ENCODE measurements around the gene BPGM.
A peak's percentile ranks its signal among the peaks of the same experiment; 100 is the strongest.

The BPGM gene

GRCh38 chr7:134703241-134703594 is 56.6 kb downstream of the BPGM start:
- H4K91ac ChIP-seq (ENCODE audit: low read depth, low read length, poor library complexity): no peak overlapping the region

GRCh38 chr7:134703782-134704181 is 57.1 kb downstream of the BPGM start:
- Histone ChIP-seq H2BK120ac (ENCODE audit: low read depth, low read length) (no peak overlapping the region), H3K4ac (ENCODE audit: low read length) (no peak overlapping the region), H3K79me1 (ENCODE audit: low read depth, low read length) (no peaks in the 10 kb centered on the region), H3K9me3 (replicated peaks in 1 of 2; ENCODE audit: control insufficient read depth in 2 of 2, insufficient read depth in 1 of 2, low read depth in 1 of 2, low read length in 2 of 2) (no peaks in the 10 kb centered on the region), H2BK15ac (ENCODE audit: low read length) (no peak overlapping the region), H4K8ac (ENCODE audit: low read depth, low read length) (no peak overlapping the region), H2AFZ (ENCODE audit: low read length) (peak overlapping the region; percentile 65), H3K14ac (ENCODE audit: low read length) (no peak overlapping the region), H2BK12ac (ENCODE audit: low read length) (no peak overlapping the region), H3K27ac (replicated peaks; ENCODE audit: low read length) (no peak overlapping the region), H4K91ac (ENCODE audit: low read depth, low read length, poor library complexity) (no peak overlapping the region), H2BK5ac (ENCODE audit: low read length) (no peak overlapping the region), H3K4me1 (ENCODE audit: control insufficient read depth in 2 of 2, insufficient read depth in 1 of 2, low read depth in 1 of 2, low read length in 2 of 2) (peaks cover 13 to 21% of the 10 kb centered on the region in 2 donors), H3K36me3 (replicated peaks in 1 of 2; ENCODE audit: control insufficient read depth in 2 of 2, insufficient read depth in 2 of 2, low read length in 2 of 2) (no peaks in the 10 kb centered on the region), H3K9ac (ENCODE audit: low read depth, low read length, poor library complexity) (no peak overlapping the region), H2AK5ac (ENCODE audit: low read depth, low read length) (no peak overlapping the region), H3K18ac (ENCODE audit: low read length) (no peak overlapping the region), H3K23ac (ENCODE audit: low read depth, low read length, poor library complexity) (no peak overlapping the region), H3K4me3 (ENCODE audit: low read length in 2 of 2) (peak overlapping the region in 1 of 2 donors; percentile 28), H3K27me3 (ENCODE audit: control insufficient read depth in 3 of 3, insufficient read depth in 3 of 3, low read depth in 1 of 3, low read length in 3 of 3) (peaks cover 0 to 46% (median 0%) of the 10 kb centered on the region in 3 experiments), H3K4me2 (ENCODE audit: insufficient read depth, low read length, poor library complexity, severe bottlenecking) (no peak overlapping the region)
- DNase-seq (ENCODE audit: low spot score): no peak
- no CpG with 5 or more reads among the region's 6 CpGs for WGBS, 2 donors (ENCODE audit: extremely low coverage in 2 of 2, insufficient read length in 2 of 2, insufficient replicate concordance in 1 of 2)

More at GRCh38 chr7:134703241-134703594, 56.6 kb downstream of the BPGM start:
- H2AK5ac ChIP-seq (ENCODE audit: low read depth, low read length): no peak overlapping the region
- no peak overlapping the region for H4K8ac ChIP-seq (ENCODE audit: low read depth, low read length)
- no peak overlapping the region for H3K4ac ChIP-seq (ENCODE audit: low read length)
- no peak overlapping the region for H3K27ac ChIP-seq (replicated peaks; ENCODE audit: low read length)
- no CpG with 5 or more reads among the region's 2 CpGs for WGBS, 2 donors (ENCODE audit: extremely low coverage in 2 of 2, insufficient read length in 2 of 2, insufficient replicate concordance in 1 of 2)
- no peak overlapping the region for H3K4me2 ChIP-seq (ENCODE audit: insufficient read depth, low read length, poor library complexity, severe bottlenecking)
- no peak for DNase-seq (ENCODE audit: low spot score)
- H3K4me3 ChIP-seq (ENCODE audit: low read length in 2 of 2): no peak overlapping the region
- H3K18ac ChIP-seq (ENCODE audit: low read length): no peak overlapping the region
- peaks cover 13 to 21% of the 10 kb centered on the region in 2 donors for H3K4me1 ChIP-seq (ENCODE audit: control insufficient read depth in 2 of 2, insufficient read depth in 1 of 2, low read depth in 1 of 2, low read length in 2 of 2)
- H3K14ac ChIP-seq (ENCODE audit: low read length): no peak overlapping the region
- H3K23ac ChIP-seq (ENCODE audit: low read depth, low read length, poor library complexity): no peak overlapping the region
- H3K9me3 ChIP-seq (replicated peaks in 1 of 2; ENCODE audit: control insufficient read depth in 2 of 2, insufficient read depth in 1 of 2, low read depth in 1 of 2, low read length in 2 of 2): no peaks in the 10 kb centered on the region
- peaks cover 0 to 46% (median 0%) of the 10 kb centered on the region in 3 experiments for H3K27me3 ChIP-seq (ENCODE audit: control insufficient read depth in 3 of 3, insufficient read depth in 3 of 3, low read depth in 1 of 3, low read length in 3 of 3)
- no peaks in the 10 kb centered on the region for H3K79me1 ChIP-seq (ENCODE audit: low read depth, low read length)
- H2AFZ ChIP-seq (ENCODE audit: low read length): peak overlapping the region; percentile 65
- H2BK15ac ChIP-seq (ENCODE audit: low read length): no peak overlapping the region
- H2BK5ac ChIP-seq (ENCODE audit: low read length): no peak overlapping the region
- H3K9ac ChIP-seq (ENCODE audit: low read depth, low read length, poor library complexity): no peak overlapping the region
- H3K36me3 ChIP-seq (replicated peaks in 1 of 2; ENCODE audit: control insufficient read depth in 2 of 2, insufficient read depth in 2 of 2, low read length in 2 of 2): no peaks in the 10 kb centered on the region
- H2BK12ac ChIP-seq (ENCODE audit: low read length): no peak overlapping the region
- H2BK120ac ChIP-seq (ENCODE audit: low read depth, low read length): no peak overlapping the region

GRCh38 chr7:134704827-134705226 is 58.2 kb downstream of the BPGM start:
- no peak overlapping the region for H3K14ac ChIP-seq (ENCODE audit: low read length)
- no peak overlapping the region for H3K9ac ChIP-seq (ENCODE audit: low read depth, low read length, poor library complexity)
- H2BK12ac ChIP-seq (ENCODE audit: low read length): no peak overlapping the region
- no CpG with 5 or more reads among the region's 5 CpGs for WGBS, 2 donors (ENCODE audit: extremely low coverage in 2 of 2, insufficient read length in 2 of 2, insufficient replicate concordance in 1 of 2)
- H2BK5ac ChIP-seq (ENCODE audit: low read length): no peak overlapping the region
- peaks cover 13 to 21% of the 10 kb centered on the region in 2 donors for H3K4me1 ChIP-seq (ENCODE audit: control insufficient read depth in 2 of 2, insufficient read depth in 1 of 2, low read depth in 1 of 2, low read length in 2 of 2)
- no peak overlapping the region for H2BK120ac ChIP-seq (ENCODE audit: low read depth, low read length)
- no peak overlapping the region for H3K4me3 ChIP-seq (ENCODE audit: low read length in 2 of 2)
- no peak overlapping the region for H3K18ac ChIP-seq (ENCODE audit: low read length)
- no peak overlapping the region for H3K4me2 ChIP-seq (ENCODE audit: insufficient read depth, low read length, poor library complexity, severe bottlenecking)
- H3K9me3 ChIP-seq (replicated peaks in 1 of 2; ENCODE audit: control insufficient read depth in 2 of 2, insufficient read depth in 1 of 2, low read depth in 1 of 2, low read length in 2 of 2): no peaks in the 10 kb centered on the region
- no peaks in the 10 kb centered on the region for H3K79me1 ChIP-seq (ENCODE audit: low read depth, low read length)
- H3K27ac ChIP-seq (replicated peaks; ENCODE audit: low read length): no peak overlapping the region
- DNase-seq (ENCODE audit: low spot score): no peak
- H2AFZ ChIP-seq (ENCODE audit: low read length): no peak overlapping the region
- H3K27me3 ChIP-seq (ENCODE audit: control insufficient read depth in 3 of 3, insufficient read depth in 3 of 3, low read depth in 1 of 3, low read length in 3 of 3): peaks cover 0 to 38% (median 0%) of the 10 kb centered on the region in 3 experiments
- no peak overlapping the region for H3K23ac ChIP-seq (ENCODE audit: low read depth, low read length, poor library complexity)
- no peak overlapping the region for H2BK15ac ChIP-seq (ENCODE audit: low read length)
- H4K8ac ChIP-seq (ENCODE audit: low read depth, low read length): no peak overlapping the region
- H3K4ac ChIP-seq (ENCODE audit: low read length): no peak overlapping the region
- no peaks in the 10 kb centered on the region for H3K36me3 ChIP-seq (replicated peaks in 1 of 2; ENCODE audit: control insufficient read depth in 2 of 2, insufficient read depth in 2 of 2, low read length in 2 of 2)
- no peak overlapping the region for H4K91ac ChIP-seq (ENCODE audit: low read depth, low read length, poor library complexity)
- H2AK5ac ChIP-seq (ENCODE audit: low read depth, low read length): no peak overlapping the region

DNA sequence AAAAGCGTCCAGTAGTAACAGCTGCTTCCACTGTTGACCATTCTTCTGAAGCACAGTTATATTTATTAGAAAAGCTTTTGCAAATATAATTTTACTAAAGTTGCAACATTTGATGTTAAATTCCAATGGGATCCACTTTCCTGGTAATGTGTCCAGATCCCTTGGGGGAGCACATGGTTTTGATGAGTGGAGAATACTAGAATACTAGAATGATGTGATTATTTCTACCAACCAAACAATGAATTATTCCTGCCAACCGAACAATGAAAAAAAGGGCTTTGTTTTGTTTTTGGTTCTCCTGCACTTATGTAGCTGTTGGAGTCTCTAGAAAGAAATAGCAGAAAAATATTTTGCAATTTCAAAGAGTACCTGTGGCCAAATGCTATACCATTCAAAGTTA is 59.1 kb downstream of the BPGM start:
- Histone ChIP-seq H3K4me3 (ENCODE audit: low read length in 2 of 2) (no peak overlapping the region), H2AK5ac (ENCODE audit: low read depth, low read length) (no peak overlapping the region), H3K23ac (ENCODE audit: low read depth, low read length, poor library complexity) (no peak overlapping the region), H3K14ac (ENCODE audit: low read length) (no peak overlapping the region), H3K4ac (ENCODE audit: low read length) (no peak overlapping the region), H2BK120ac (ENCODE audit: low read depth, low read length) (no peak overlapping the region), H2BK5ac (ENCODE audit: low read length) (no peak overlapping the region), H2BK12ac (ENCODE audit: low read length) (no peak overlapping the region), H3K9ac (ENCODE audit: low read depth, low read length, poor library complexity) (no peak overlapping the region), H3K79me1 (ENCODE audit: low read depth, low read length) (no peaks in the 10 kb centered on the region), H3K18ac (ENCODE audit: low read length) (no peak overlapping the region), H3K4me1 (ENCODE audit: control insufficient read depth in 2 of 2, insufficient read depth in 1 of 2, low read depth in 1 of 2, low read length in 2 of 2) (peaks cover 13 to 21% of the 10 kb centered on the region in 2 donors), H4K91ac (ENCODE audit: low read depth, low read length, poor library complexity) (no peak overlapping the region), H3K27ac (replicated peaks; ENCODE audit: low read length) (no peak overlapping the region), H3K9me3 (replicated peaks in 1 of 2; ENCODE audit: control insufficient read depth in 2 of 2, insufficient read depth in 1 of 2, low read depth in 1 of 2, low read length in 2 of 2) (no peaks in the 10 kb centered on the region), H2AFZ (ENCODE audit: low read length) (no peak overlapping the region), H4K8ac (ENCODE audit: low read depth, low read length) (no peak overlapping the region), H3K36me3 (replicated peaks in 1 of 2; ENCODE audit: control insufficient read depth in 2 of 2, insufficient read depth in 2 of 2, low read length in 2 of 2) (no peaks in the 10 kb centered on the region), H3K4me2 (ENCODE audit: insufficient read depth, low read length, poor library complexity, severe bottlenecking) (no peak overlapping the region), H3K27me3 (ENCODE audit: control insufficient read depth in 3 of 3, insufficient read depth in 3 of 3, low read depth in 1 of 3, low read length in 3 of 3) (peaks cover 0 to 35% (median 0%) of the 10 kb centered on the region in 3 experiments), H2BK15ac (ENCODE audit: low read length) (no peak overlapping the region)
- no CpG with 5 or more reads among the region's 2 CpGs for WGBS, 2 donors (ENCODE audit: extremely low coverage in 2 of 2, insufficient read length in 2 of 2, insufficient replicate concordance in 1 of 2)
- DNase-seq (ENCODE audit: low spot score): no peak

Data from neuronal stem cell (in vitro differentiated cells).